ENCODE measurements around the gene SPOP.

Gene SPOP

GRCh38 chr17:49583889-49584288 is 94.0 kb downstream of the SPOP start:
- no peaks in the 10 kb centered on the region for H3K4me1 ChIP-seq (ENCODE audit: insufficient read depth, low read length)
- H3K27me3 ChIP-seq (ENCODE audit: insufficient read depth, low read length, poor library complexity), result no peaks in the 10 kb centered on the region
- no peaks in the 10 kb centered on the region for H3K79me2 ChIP-seq (ENCODE audit: insufficient read depth, low read length)
- H3K9ac ChIP-seq (ENCODE audit: low read depth, low read length), result no peak overlapping the region
- H2AFZ ChIP-seq (ENCODE audit: low read depth, low read length), result no peak overlapping the region
- no peak overlapping the region for H3K4me3 ChIP-seq (ENCODE audit: low read depth in 1 of 2, low read length in 2 of 2)
- no peak overlapping the region for H3K4me2 ChIP-seq (ENCODE audit: insufficient read depth, low read length)
- no peak for ATAC-seq (ENCODE audit: insufficient read depth, low read depth)
- H3K36me3 ChIP-seq (ENCODE audit: insufficient read depth, low read length), result no peaks in the 10 kb centered on the region
- no peaks in the 10 kb centered on the region for H3K9me3 ChIP-seq (ENCODE audit: insufficient read depth, low read length, severe bottlenecking)
- no peaks in the 10 kb centered on the region; the same call in 1 of the 2 replicates for H4K20me1 ChIP-seq (ENCODE audit: insufficient read depth, low read length)
- no peak overlapping the region for H3K27ac ChIP-seq (ENCODE audit: low read length)
- TF ChIP-seq CTCF (IDR thresholded peaks at IDR 0.05; ENCODE audit: borderline replicate concordance, extremely low read depth, low read length, poor library complexity, severe bottlenecking), result no peak
- TF ChIP-seq EZH2 (IDR thresholded peaks at IDR 0.05; ENCODE audit: borderline replicate concordance, low read depth, low read length, severe bottlenecking), result no peak
- DNase-seq, result no peak

DNA sequence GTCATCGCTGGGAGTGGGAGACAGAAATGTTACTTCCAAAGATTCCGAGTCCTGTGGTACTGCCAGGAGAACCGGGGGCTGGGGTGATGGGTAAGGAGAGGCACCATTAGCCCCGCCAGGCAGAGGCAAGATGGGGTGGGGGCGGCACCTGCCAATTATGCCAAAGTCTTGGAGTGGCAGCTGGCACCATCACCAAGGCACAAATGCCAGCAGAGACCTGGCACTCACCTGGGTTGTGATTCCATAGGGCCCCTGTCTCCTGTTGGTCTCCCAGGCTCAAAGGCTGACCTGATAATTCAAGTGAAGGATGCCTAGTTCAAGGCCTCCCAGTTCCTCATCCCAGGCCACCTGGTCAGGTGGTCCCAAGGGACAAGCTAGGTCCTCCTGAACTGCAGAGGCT is 94.7 kb downstream of the SPOP start:
- no peaks in the 10 kb centered on the region for H3K9me3 ChIP-seq (ENCODE audit: insufficient read depth, low read length, severe bottlenecking)
- H2AFZ ChIP-seq (ENCODE audit: low read depth, low read length), result no peak overlapping the region
- H4K20me1 ChIP-seq (ENCODE audit: insufficient read depth, low read length), result no peaks in the 10 kb centered on the region; the same call in 1 of the 2 replicates
- ATAC-seq (ENCODE audit: insufficient read depth, low read depth) (no peak), DNase-seq (no peak)
- H3K4me1 ChIP-seq (ENCODE audit: insufficient read depth, low read length), result no peaks in the 10 kb centered on the region
- TF ChIP-seq CTCF (IDR thresholded peaks at IDR 0.05; ENCODE audit: borderline replicate concordance, extremely low read depth, low read length, poor library complexity, severe bottlenecking), result no peak
- no peak for TF ChIP-seq EZH2 (IDR thresholded peaks at IDR 0.05; ENCODE audit: borderline replicate concordance, low read depth, low read length, severe bottlenecking)
- no peaks in the 10 kb centered on the region for H3K27me3 ChIP-seq (ENCODE audit: insufficient read depth, low read length, poor library complexity)
- no peak overlapping the region for H3K4me2 ChIP-seq (ENCODE audit: insufficient read depth, low read length)
- no peaks in the 10 kb centered on the region for H3K36me3 ChIP-seq (ENCODE audit: insufficient read depth, low read length)
- no peak overlapping the region for H3K27ac ChIP-seq (ENCODE audit: low read length)
- no peaks in the 10 kb centered on the region for H3K79me2 ChIP-seq (ENCODE audit: insufficient read depth, low read length)
- no peak overlapping the region for H3K4me3 ChIP-seq (ENCODE audit: low read depth in 1 of 2, low read length in 2 of 2)
- H3K9ac ChIP-seq (ENCODE audit: low read depth, low read length), result no peak overlapping the region

GRCh38 chr17:49582789-49583188 is 95.1 kb downstream of the SPOP start:
- Histone ChIP-seq H3K9ac (ENCODE audit: low read depth, low read length) (no peak overlapping the region), H3K9me3 (ENCODE audit: insufficient read depth, low read length, severe bottlenecking) (no peaks in the 10 kb centered on the region), H3K79me2 (ENCODE audit: insufficient read depth, low read length) (no peaks in the 10 kb centered on the region), H3K27me3 (ENCODE audit: insufficient read depth, low read length, poor library complexity) (no peaks in the 10 kb centered on the region), H3K4me1 (ENCODE audit: insufficient read depth, low read length) (no peaks in the 10 kb centered on the region), H4K20me1 (ENCODE audit: insufficient read depth, low read length) (no peaks in the 10 kb centered on the region; the same call in 1 of the 2 replicates), H3K4me2 (ENCODE audit: insufficient read depth, low read length) (no peak overlapping the region), H3K4me3 (ENCODE audit: low read depth in 1 of 2, low read length in 2 of 2) (no peak overlapping the region), H3K36me3 (ENCODE audit: insufficient read depth, low read length) (no peaks in the 10 kb centered on the region), H3K27ac (ENCODE audit: low read length) (no peak overlapping the region), H2AFZ (ENCODE audit: low read depth, low read length) (no peak overlapping the region)
- TF ChIP-seq EZH2 (IDR thresholded peaks at IDR 0.05; ENCODE audit: borderline replicate concordance, low read depth, low read length, severe bottlenecking), result no peak
- TF ChIP-seq CTCF (IDR thresholded peaks at IDR 0.05; ENCODE audit: borderline replicate concordance, extremely low read depth, low read length, poor library complexity, severe bottlenecking), result no peak
- ATAC-seq (ENCODE audit: insufficient read depth, low read depth) (no peak), DNase-seq (no peak)
